GM19452 (cell line): ENCODE data around the gene CACNB4.
A peak's percentile ranks its signal among the peaks of the same experiment; 100 is the strongest.

Experiments
- ATAC-seq: cut with Tn5 transposase; IDR thresholded peaks from one replicate; pipeline ENCODE4 v1.9.1; 2021; ENCODE audit not compliant: unreplicated experiment

Gene CACNB4

GRCh38 chr2:152089238-152089637, 9.6 kb downstream of the CACNB4 start:
- no peak for ATAC-seq

GRCh38 chr2:152088006-152088405, 10.8 kb downstream of the CACNB4 start:
- ATAC-seq = no peak

DNA sequence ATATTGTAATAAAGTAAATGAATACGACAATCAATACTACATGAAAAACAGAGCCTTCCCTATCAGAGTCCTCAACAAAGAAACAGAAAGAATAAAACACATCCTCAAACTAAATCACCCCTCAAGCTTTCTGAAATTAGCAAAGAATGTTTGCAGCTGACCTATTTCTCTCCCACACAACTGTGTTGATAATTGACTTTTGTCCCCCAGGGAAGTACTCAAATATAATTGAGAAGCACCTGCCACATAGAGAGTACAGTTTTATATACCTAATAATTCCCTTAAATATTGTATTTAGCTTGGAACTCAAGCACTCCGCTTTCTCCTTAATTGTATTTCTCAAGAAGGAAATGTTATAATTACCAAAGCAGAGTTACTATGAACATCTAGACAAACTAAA, 12.6 kb downstream of the CACNB4 start:
- no peak for ATAC-seq

DNA sequence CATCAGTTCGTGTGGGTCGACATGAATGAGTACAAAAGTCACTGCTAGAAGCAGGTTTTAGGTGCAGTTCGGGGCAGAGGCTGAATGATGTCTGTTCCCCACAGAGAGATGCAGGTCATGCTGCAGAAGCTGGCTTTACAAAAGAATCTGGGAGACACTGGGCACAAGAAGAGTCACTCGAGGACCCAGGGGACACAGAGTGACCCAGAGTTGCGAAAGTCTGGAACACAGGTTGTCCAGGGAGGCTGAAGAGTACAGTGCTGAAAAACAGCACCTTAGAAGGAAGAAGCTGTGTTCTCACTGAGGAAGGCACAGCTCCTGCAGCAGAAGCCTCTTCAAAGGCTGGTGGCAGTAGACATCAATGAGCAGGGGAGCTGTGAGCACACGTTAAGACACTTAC, 14.8 kb downstream of the CACNB4 start:
- ATAC-seq = no peak

GRCh38 chr2:152083202-152083875, 15.5 kb downstream of the CACNB4 start:
- no peak for ATAC-seq

- peak; percentile 88 for ATAC-seq
Measured at GRCh38 chr2:152078662-152079061, 20.2 kb downstream of the CACNB4 start.

- no peak for ATAC-seq
Measured at GRCh38 chr2:152078023-152078422, 20.8 kb downstream of the CACNB4 start.

- no peak for ATAC-seq
Measured at GRCh38 chr2:152075461-152076050, 23.3 kb downstream of the CACNB4 start.

DNA sequence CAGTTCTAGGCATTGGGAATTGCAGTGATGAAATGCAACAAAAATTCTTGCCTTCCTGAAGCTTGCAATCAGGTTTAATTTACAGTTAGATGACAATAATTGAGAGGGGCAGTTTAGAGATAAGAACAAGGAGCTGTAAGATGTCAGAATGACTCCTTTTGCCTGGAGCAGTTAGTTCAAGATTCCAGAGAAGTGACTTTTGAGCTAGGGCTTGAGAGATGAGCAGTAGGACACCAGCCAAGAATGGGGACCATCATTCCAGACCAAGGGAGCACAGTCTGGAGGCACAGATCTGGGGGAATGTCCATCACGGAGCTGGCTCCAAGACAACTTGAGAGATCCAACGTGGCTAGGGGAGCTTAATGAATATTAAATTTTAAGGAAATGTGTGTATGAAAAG, 26.8 kb downstream of the CACNB4 start:
- ATAC-seq = no peak

- ATAC-seq = no peak
Measured at GRCh38 chr2:152071518-152071917, 27.3 kb downstream of the CACNB4 start.

- ATAC-seq = no peak
Measured at GRCh38 chr2:152071092-152071491, 27.8 kb downstream of the CACNB4 start.

- ATAC-seq = no peak
Measured at GRCh38 chr2:152068226-152068625, 30.6 kb downstream of the CACNB4 start.

- no peak for ATAC-seq
Measured at GRCh38 chr2:152067823-152068222, 31.0 kb downstream of the CACNB4 start.

DNA sequence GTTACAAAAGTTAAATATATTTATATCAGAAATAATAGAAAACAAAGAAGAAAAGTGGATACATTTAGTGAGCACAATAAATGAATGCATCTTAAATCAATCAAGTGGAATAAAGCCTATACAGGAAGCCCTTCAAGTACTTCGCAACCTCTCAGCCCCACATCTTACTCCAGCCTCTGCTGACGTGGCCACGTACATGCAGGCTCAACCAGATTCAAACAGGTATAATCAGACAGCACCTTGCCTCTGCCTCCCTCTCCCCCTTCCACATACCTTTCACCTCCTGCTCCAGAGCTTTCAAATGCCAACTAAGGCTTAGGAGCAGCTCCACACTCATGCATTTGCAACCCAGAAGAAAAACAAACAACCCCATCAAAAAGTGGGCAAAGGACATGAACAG, 32.9 kb downstream of the CACNB4 start:
- ATAC-seq = no peak

DNA sequence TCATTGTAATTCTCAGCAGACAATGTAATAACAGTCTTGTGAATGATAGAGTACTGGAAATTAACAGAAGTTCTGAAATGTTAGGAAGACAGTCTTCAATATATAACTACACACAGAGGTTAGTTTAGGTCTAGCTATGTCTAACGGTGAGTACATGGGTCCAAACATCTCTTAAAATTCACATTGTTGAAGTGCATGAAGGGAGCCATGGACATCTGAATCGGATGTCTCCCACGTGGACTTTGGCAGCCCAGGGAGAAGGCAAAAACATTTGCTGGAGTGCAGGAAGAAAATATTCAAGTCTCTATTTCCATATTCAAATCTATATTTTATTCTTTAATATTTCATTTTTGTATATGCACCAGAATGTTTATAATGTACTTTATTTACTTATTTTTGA, 34.8 kb downstream of the CACNB4 start:
- ATAC-seq = no peak

- no peak for ATAC-seq
Measured at GRCh38 chr2:152063325-152063924, 35.4 kb downstream of the CACNB4 start.

GRCh38 chr2:152062125-152063091, 36.4 kb downstream of the CACNB4 start:
- ATAC-seq = peak; percentile 87

DNA sequence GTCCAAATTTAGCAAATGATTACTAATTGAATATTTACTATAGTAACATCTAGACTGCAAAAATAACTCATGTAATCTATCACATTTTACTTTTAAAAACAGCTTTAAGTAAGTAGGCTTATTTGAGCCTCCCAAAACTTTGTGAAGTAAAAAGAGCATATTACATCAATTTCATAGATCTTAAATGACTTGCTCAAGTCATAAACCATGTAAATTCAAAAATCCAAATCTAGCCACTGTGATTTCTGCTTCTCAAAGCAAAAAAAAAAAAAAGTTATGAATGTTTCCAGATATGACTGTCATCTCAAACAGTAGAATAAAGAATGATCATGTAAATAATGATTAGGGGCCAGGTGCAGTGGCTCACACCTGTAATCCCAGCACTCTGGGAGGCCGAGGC, 37.5 kb downstream of the CACNB4 start:
- no peak for ATAC-seq

- no peak for ATAC-seq
Measured at GRCh38 chr2:152058655-152059054, 40.2 kb downstream of the CACNB4 start.

- ATAC-seq = no peak
Measured at GRCh38 chr2:152056418-152056817, 42.4 kb downstream of the CACNB4 start.

- ATAC-seq = peak; percentile 53
Measured at GRCh38 chr2:152055366-152056108, 43.3 kb downstream of the CACNB4 start.
